Fibroblast of lung (primary cell): Measurements from ENCODE around the gene WTAP.

Experiments used
- EZH2 ChIP-seq: IDR thresholded peaks from 2 replicates; pipeline ENCODE4 v1.5.1; 2012; ENCODE audit warnings: low read length, control low read depth, mild to moderate bottlenecking; ENCODE audit errors: missing control alignments
- TF ChIP-seq, protein P1 (sequence below), 2 donors: IDR thresholded peaks in 1 of 2; conservative IDR thresholded peaks in 1 of 2; 1 replicate in 1 of 2; 2 replicates in 1 of 2; pipeline ENCODE4 v1.5.1; 2011 to 2012; ENCODE audit warnings: low read length in 2 of 2, control low read depth in 1 of 2, inconsistent platforms in 1 of 2, low read depth in 1 of 2, mild to moderate bottlenecking in 1 of 2

- TF ChIP-seq, protein P1, sequence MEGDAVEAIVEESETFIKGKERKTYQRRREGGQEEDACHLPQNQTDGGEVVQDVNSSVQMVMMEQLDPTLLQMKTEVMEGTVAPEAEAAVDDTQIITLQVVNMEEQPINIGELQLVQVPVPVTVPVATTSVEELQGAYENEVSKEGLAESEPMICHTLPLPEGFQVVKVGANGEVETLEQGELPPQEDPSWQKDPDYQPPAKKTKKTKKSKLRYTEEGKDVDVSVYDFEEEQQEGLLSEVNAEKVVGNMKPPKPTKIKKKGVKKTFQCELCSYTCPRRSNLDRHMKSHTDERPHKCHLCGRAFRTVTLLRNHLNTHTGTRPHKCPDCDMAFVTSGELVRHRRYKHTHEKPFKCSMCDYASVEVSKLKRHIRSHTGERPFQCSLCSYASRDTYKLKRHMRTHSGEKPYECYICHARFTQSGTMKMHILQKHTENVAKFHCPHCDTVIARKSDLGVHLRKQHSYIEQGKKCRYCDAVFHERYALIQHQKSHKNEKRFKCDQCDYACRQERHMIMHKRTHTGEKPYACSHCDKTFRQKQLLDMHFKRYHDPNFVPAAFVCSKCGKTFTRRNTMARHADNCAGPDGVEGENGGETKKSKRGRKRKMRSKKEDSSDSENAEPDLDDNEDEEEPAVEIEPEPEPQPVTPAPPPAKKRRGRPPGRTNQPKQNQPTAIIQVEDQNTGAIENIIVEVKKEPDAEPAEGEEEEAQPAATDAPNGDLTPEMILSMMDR (conservative IDR thresholded peaks at IDR 0.05 in 1 of 2, IDR thresholded peaks at IDR 0.05 in 1 of 2; ENCODE audit: low read depth in 1 of 2, low read length in 2 of 2), result no peak
- no peak for TF ChIP-seq EZH2
Measured at GRCh38 chr6:159679091-159680077, 47.9 kb upstream of the WTAP start.
